C4-2B (cell line): ENCODE measurements around the gene ALDH1A3.

ENCODE experiments used
- CTCF ChIP-seq: fragments of 450-650 bp; conservative IDR thresholded peaks from 2 replicates; pipeline ENCODE4 v1.5.1; 2017; ENCODE audit warnings: mild to moderate bottlenecking
- ZFX ChIP-seq: fragments of 450-650 bp; IDR thresholded peaks from 2 replicates; pipeline ENCODE4 v1.6.1; 2017

- TF ChIP-seq CTCF: peak; percentile 11
- TF ChIP-seq ZFX: no peak
These were observed 35.2 kb downstream of the ALDH1A3 start for GRCh38 chr15:100914876-100915275.
